Right lobe of liver (tissue), 4 donors: ENCODE results near the gene PDE9A.

Experiments
- POLR2A ChIP-seq: fragments of 450-650 bp; IDR thresholded peaks from one replicate; pipeline ENCODE4 v1.6.1; 2017; ENCODE audit warnings: antibody characterized with exemption, mild to moderate bottlenecking
- TF ChIP-seq, protein P1 (sequence below), 4 donors: fragments of 200-600 bp in 3 of 4; fragments of 450-650 bp in 1 of 4; IDR thresholded peaks; one replicate each; pipeline versions ENCODE4 v1.5.1 to v1.8.0; 2016 to 2022; ENCODE audit warnings: antibody characterized with exemption in 4 of 4, mild to moderate bottlenecking in 2 of 4
- donor health status: DM: no; HTN: no; CAD: no.
- donor health status: DM: no; HTN: no; CAD: no.
- donor health status: DM: no; HTN: yes; CAD: no.

DNA sequence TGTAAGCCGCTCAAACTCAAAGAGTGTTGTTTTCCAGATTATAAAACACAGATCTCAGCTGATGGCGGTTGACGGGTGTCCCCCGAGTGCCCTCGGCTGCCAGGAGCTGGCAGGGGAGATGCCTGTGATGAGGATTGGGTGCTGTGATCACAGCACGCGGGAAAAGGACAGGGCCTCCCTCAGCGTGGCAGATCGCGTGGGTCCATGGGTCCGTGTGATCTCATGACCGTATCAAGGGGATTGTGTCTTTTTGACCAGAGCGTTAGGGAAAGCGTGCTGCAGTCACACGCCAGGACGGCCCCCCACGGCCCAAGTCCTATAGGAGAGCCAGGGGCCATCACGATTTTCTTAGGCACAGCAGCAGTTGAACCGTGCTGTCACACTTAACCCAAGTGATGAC lies 51.9 kb downstream of the PDE9A start:
- TF ChIP-seq, protein P1, sequence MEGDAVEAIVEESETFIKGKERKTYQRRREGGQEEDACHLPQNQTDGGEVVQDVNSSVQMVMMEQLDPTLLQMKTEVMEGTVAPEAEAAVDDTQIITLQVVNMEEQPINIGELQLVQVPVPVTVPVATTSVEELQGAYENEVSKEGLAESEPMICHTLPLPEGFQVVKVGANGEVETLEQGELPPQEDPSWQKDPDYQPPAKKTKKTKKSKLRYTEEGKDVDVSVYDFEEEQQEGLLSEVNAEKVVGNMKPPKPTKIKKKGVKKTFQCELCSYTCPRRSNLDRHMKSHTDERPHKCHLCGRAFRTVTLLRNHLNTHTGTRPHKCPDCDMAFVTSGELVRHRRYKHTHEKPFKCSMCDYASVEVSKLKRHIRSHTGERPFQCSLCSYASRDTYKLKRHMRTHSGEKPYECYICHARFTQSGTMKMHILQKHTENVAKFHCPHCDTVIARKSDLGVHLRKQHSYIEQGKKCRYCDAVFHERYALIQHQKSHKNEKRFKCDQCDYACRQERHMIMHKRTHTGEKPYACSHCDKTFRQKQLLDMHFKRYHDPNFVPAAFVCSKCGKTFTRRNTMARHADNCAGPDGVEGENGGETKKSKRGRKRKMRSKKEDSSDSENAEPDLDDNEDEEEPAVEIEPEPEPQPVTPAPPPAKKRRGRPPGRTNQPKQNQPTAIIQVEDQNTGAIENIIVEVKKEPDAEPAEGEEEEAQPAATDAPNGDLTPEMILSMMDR (IDR thresholded peaks at IDR 0.05) = no peak
- no peak for TF ChIP-seq POLR2A
